ENCODE measurements around the gene AK1. TPM values are rescaled to one million over a fixed set of nuclear protein-coding genes. Genes with fewer than 3 reads are reported as not detected.

Gene AK1
- total RNA-seq, 1 experiment from 2014 or later, result 31.6 TPM

DNA sequence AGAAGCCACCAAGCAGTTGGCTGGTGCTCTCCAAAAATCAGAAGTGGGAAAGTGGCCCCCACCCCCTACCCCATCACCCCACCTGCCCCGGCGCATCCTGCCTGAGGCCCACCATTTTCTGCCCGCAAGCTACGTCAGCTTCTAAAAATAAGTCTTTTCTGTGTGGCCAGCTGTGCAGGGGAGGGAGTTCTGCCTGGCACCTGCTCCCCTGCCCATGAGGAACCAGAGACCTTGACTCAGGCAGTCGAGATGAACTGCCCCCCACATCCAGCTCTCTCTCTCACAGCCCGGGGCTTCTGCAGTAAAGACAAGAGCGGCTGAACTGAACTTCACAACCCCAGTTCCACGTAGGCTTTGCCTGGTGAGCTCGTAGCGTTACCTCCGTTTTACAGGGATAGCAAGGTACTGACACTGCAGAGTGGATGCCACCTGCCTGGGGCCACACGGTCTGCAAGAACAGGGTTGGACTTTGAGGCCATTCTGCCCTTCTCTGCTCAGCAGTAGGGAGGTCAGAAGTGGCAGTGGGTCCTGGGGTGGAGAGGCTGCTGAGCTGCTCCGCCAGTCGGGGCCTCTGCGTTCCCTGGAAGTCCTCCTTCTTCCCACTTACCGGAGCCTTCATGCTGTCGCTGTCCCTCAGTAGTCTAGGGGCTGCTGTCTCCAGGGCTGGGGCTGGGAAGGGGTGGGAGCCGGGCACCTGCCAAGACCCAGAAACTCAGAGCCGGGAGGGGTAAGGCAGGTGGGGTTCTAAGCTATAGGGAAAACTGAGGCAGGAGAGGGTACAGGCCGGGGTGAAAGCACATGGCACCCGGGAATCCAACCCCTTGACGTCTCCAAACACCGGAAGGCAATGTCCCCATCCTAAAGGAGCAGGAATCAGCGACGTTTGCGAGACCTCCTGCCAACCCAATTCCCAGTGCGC lies 38.6 kb upstream of the AK1 start:
- H3K27ac ChIP-seq (ENCODE audit: insufficient read length, low read depth, low read length), result no peak overlapping the region

More for the DNA sequence above, 38.6 kb upstream of the AK1 start:
- DNase-seq, result no peak
- Histone ChIP-seq H2BK5ac (ENCODE audit: insufficient read length, low read length) (no peak overlapping the region), H3K56ac (ENCODE audit: insufficient read length, low read depth, low read length) (no peak overlapping the region), H3K27me3 (ENCODE audit: insufficient read depth, low read length) (peaks cover 2% of the 10 kb centered on the region; the same call in 1 of the 2 replicates), H2BK120ac (ENCODE audit: low read depth, low read length, poor library complexity, severe bottlenecking) (no peak overlapping the region), H3K79me1 (ENCODE audit: insufficient read depth, low read depth, low read length, poor library complexity, severe bottlenecking) (no peaks in the 10 kb centered on the region), H3T11ph (ENCODE audit: low read length) (no peak overlapping the region), H4K91ac (ENCODE audit: insufficient read length, low read depth, low read length) (no peak overlapping the region), H2AK5ac (ENCODE audit: insufficient read length, low read length) (no peak overlapping the region), H4K8ac (replicated peaks; ENCODE audit: insufficient read length, low read depth, low read length) (no peak overlapping the region), H3K18ac (ENCODE audit: insufficient read length, low read depth, low read length) (no peak overlapping the region), H3K23ac (ENCODE audit: insufficient read length, low read depth, low read length) (no peak overlapping the region), H3K79me2 (ENCODE audit: insufficient read depth, low read length) (no peaks in the 10 kb centered on the region), H3K4me1 (ENCODE audit: insufficient read depth, low read length) (peaks cover 2% of the 10 kb centered on the region; the same call in 1 of the 2 replicates), H3K9ac (ENCODE audit: extremely low read depth, insufficient read length, low read length) (no peak overlapping the region), H3K14ac (ENCODE audit: insufficient read depth, low read length) (no peak overlapping the region), H3K23me2 (ENCODE audit: insufficient read length, low read depth, low read length, poor library complexity, severe bottlenecking) (peaks cover 5% of the 10 kb centered on the region), H2AFZ (ENCODE audit: low read length) (no peak overlapping the region), H2BK12ac (ENCODE audit: insufficient read length, low read depth, low read length) (no peak overlapping the region), H2BK20ac (ENCODE audit: low read depth, low read length, poor library complexity, severe bottlenecking) (no peak overlapping the region), H4K5ac (ENCODE audit: insufficient read length, low read depth, low read length) (no peak overlapping the region), H3K4me2 (ENCODE audit: insufficient read depth, insufficient read length, low read length) (peak overlapping the region; percentile 61), H3K4ac (ENCODE audit: low read depth, low read length) (no peak overlapping the region), H2BK15ac (ENCODE audit: low read depth, low read length) (no peak overlapping the region), H3K9me3 (ENCODE audit: control insufficient read depth, low read depth, low read length) (no peaks in the 10 kb centered on the region), H4K20me1 (ENCODE audit: control insufficient read depth, insufficient read depth, insufficient read length) (peaks cover 2% of the 10 kb centered on the region)
- WGBS (ENCODE audit: extremely low coverage, insufficient read length, low lambda C conversion rate), result no CpG with 5 or more reads among the region's 27 CpGs
- Mint-ChIP-seq H3K27ac (peak overlapping the region in 1 of 3 experiments; percentile 62; a peak in 1 of 7 replicates), H3K4me1 (peaks cover 15 to 17% of the 10 kb centered on the region in 2 experiments), H3K36me3 (ENCODE audit: insufficient read depth in 1 of 3, low read depth in 3 of 3) (peaks cover 7 to 15% (median 7%) of the 10 kb centered on the region in 3 experiments), H3K4me3 (peak overlapping the region; percentile 67 to 88), H3K27me3 (ENCODE audit: low read depth) (peaks cover 13% of the 10 kb centered on the region), H3K9me3 (no peaks in the 10 kb centered on the region; a peak in 1 of 5 replicates)
- TF ChIP-seq, protein P1, sequence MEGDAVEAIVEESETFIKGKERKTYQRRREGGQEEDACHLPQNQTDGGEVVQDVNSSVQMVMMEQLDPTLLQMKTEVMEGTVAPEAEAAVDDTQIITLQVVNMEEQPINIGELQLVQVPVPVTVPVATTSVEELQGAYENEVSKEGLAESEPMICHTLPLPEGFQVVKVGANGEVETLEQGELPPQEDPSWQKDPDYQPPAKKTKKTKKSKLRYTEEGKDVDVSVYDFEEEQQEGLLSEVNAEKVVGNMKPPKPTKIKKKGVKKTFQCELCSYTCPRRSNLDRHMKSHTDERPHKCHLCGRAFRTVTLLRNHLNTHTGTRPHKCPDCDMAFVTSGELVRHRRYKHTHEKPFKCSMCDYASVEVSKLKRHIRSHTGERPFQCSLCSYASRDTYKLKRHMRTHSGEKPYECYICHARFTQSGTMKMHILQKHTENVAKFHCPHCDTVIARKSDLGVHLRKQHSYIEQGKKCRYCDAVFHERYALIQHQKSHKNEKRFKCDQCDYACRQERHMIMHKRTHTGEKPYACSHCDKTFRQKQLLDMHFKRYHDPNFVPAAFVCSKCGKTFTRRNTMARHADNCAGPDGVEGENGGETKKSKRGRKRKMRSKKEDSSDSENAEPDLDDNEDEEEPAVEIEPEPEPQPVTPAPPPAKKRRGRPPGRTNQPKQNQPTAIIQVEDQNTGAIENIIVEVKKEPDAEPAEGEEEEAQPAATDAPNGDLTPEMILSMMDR (conservative IDR thresholded peaks at IDR 0.05), result no peak

All from H9 (cell line).